BLaER1 treated with 17β-estradiol and CSF1 and Interleukin-3, amounts not matched to agents 10 nM and 100 nM (cell line): Measurements from ENCODE around the gene TASOR2.

Source experiments
- H3K27ac ChIP-seq, 11 experiments: shearing (Covaris generic); formaldehyde crosslinking; 2 replicates each; pipeline ENCODE4 v1.8.1; 2022
- H3K27me3 ChIP-seq, 11 experiments: shearing (Covaris generic); formaldehyde crosslinking; 2 replicates each; pipeline ENCODE4 v1.8.1; 2022
- H3K36me3 ChIP-seq, 11 experiments: shearing (Covaris generic); formaldehyde crosslinking; 2 replicates each; pipeline ENCODE4 v1.8.1; 2022
- H3K4me1 ChIP-seq, 10 experiments: shearing (Covaris generic); formaldehyde crosslinking; 2 replicates each; pipeline ENCODE4 v1.8.1; 2022
- H3K4me2 ChIP-seq, 11 experiments: shearing (Covaris generic); formaldehyde crosslinking; 2 replicates each; pipeline ENCODE4 v1.8.1; 2022
- H3K4me3 ChIP-seq, 10 experiments: shearing (Covaris generic); formaldehyde crosslinking; 2 replicates each; pipeline ENCODE4 v1.8.1; 2022
- H3K9ac ChIP-seq, 11 experiments: shearing (Covaris generic); formaldehyde crosslinking; 2 replicates each; pipeline ENCODE4 v1.8.1; 2022
- H3K9me3 ChIP-seq, 11 experiments: shearing (Covaris generic); formaldehyde crosslinking; replicated peaks in 1 of 11; 2 replicates each; pipeline ENCODE4 v1.8.1; 2022
- H4K20me1 ChIP-seq, 11 experiments: shearing (Covaris generic); formaldehyde crosslinking; 2 replicates each; pipeline ENCODE4 v1.8.1; 2022
- Cebpa-rat ChIP-seq, 11 experiments: shearing (Covaris generic); IDR thresholded peaks; 2 replicates each; pipeline ENCODE4 v1.8.1; 2022

TASOR2 gene

DNA sequence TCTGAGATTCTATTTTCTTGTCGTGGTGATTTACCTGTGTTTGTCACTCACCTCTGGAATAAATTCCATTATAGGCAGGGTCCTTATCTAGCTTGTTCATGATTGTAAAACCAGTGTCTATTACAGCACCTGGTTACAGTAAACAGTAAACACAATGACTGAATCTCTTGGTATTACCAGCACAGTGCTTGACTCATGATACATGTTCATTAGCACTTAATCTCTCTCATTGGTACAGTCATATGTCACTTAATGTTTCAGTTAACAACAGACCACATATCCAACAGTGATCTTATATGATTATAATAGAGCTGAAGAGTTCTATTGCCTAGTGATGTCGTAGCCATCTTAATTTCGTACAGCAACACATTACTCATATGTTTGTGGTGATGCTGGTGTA, 1.6 kb upstream of the TASOR2 start:
- no peak overlapping the region for H3K4me3 ChIP-seq
- H3K27me3 ChIP-seq: 0 out of 22 replicates have a peak, but pooled peaks cover 0 to 3% (median 0%) of the 10 kb centered on the region in 11 experiments
- H3K4me2 ChIP-seq: no peak overlapping the region
- peaks cover 0 to 6% (median under 1%) of the 10 kb centered on the region in 11 experiments; a peak in 10 of 22 replicates for H3K36me3 ChIP-seq
- H3K27ac ChIP-seq: no peak overlapping the region
- peaks cover 0 to 33% (median 26%) of the 10 kb centered on the region in 11 experiments; a peak in 17 of 22 replicates for H4K20me1 ChIP-seq
- no peak overlapping the region for H3K9ac ChIP-seq
- TF ChIP-seq Cebpa-rat (IDR thresholded peaks at IDR 0.05): no peak
- peaks cover 0 to 6% (median 0%) of the 10 kb centered on the region in 11 experiments; a peak in 6 of 22 replicates for H3K9me3 ChIP-seq
- peaks cover 11 to 28% (median 22%) of the 10 kb centered on the region in 10 experiments; a peak in 19 of 20 replicates for H3K4me1 ChIP-seq

DNA sequence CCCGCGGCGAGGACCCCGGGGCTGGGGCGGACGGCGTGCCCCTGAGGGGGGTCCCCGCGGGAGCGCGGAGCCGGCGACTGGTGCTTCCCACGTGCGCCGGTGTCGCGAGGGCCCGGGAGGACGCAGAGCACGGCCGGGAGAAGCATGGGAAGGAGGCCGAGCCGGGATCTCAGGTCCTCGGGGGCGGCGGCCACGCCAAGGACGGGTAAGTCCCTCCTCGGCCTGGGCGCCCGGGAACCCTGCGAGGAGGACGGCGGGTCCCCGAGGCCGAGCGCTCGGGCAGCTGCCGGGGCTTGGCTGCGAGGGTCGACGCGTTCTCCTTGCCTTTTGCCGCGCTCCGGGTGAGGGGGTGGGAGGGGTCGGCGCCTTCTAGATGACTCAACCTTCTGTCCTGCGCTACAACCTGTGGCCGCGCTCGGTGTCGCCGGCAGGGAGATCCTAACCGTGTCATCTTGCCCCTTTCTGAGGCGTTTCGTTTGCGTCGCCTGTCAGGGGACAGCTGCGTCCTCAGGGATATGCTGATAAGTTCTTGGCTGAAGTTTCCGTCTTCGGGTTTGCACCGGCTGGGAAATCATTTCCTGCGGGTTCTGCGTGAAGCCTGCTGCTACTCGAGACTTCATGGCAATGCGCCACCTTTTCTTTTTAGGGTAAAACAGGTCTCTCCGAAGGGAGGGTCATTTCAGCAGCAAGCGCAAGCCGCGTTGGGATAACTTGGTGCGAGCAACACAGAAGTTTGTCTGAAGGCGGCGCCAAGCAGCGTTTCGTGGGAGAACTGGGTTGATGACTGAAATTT, 529 bp downstream of the TASOR2 start:
- Histone ChIP-seq H3K9me3 (peaks cover 0 to 6% (median 1%) of the 10 kb centered on the region in 11 experiments; a peak in 9 of 22 replicates), H3K4me1 (peaks cover 11 to 33% (median 22%) of the 10 kb centered on the region in 10 experiments; a peak in 19 of 20 replicates), H3K27ac (peak overlapping the region; percentile 88 to 98 (median 95))

DNA sequence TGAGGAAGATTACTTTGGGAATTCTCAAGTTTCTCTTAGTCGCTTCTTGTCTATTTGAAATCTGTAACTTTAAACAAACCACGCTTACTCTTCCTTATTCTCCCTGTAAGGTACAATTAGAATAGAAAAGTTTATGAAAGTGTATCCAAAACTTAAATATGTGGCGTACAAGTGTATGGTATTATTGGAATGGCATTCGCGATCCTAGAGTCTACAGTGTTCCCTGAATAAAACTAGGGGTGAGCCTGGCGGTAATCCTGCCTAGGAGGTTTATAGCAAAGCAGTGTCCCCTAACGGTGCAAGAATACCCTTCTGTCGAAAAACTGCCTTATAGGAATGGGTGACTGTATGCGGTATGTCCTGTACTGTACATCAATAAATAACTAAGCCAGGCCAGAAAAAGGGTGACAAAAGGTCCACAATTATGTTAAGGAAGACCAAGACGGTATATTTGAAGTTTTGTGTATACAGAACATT, 1.2 kb downstream of the TASOR2 start:
- Histone ChIP-seq H3K9ac (peak overlapping the region; percentile 90 to 98 (median 95)), H3K9me3 (peaks cover 0 to 12% (median 7%) of the 10 kb centered on the region in 11 experiments; a peak in 12 of 22 replicates), H3K4me3 (peak overlapping the region; percentile 80 to 98 (median 94)), H4K20me1 (peaks cover 0 to 61% (median 51%) of the 10 kb centered on the region in 11 experiments; a peak in 18 of 22 replicates), H3K4me2 (peak overlapping the region; percentile 76 to 95 (median 91)), H3K36me3 (peaks cover 0 to 26% (median 20%) of the 10 kb centered on the region in 11 experiments; a peak in 17 of 22 replicates), H3K27ac (peak overlapping the region; percentile 13 to 98 (median 95); a peak in 21 of 22 replicates), H3K4me1 (peaks cover 11 to 33% (median 22%) of the 10 kb centered on the region in 10 experiments; a peak in 19 of 20 replicates), H3K27me3 (no peaks in the 10 kb centered on the region)
- TF ChIP-seq Cebpa-rat (IDR thresholded peaks at IDR 0.05): no peak

More for the DNA sequence above, 529 bp downstream of the TASOR2 start:
- no peaks in the 10 kb centered on the region for H3K27me3 ChIP-seq
- peak overlapping the region; percentile 76 to 95 (median 91) for H3K4me2 ChIP-seq
- peaks cover 0 to 54% (median 44%) of the 10 kb centered on the region in 11 experiments; a peak in 18 of 22 replicates for H4K20me1 ChIP-seq
- no peak for TF ChIP-seq Cebpa-rat (IDR thresholded peaks at IDR 0.05)
- H3K9ac ChIP-seq: peak overlapping the region; percentile 90 to 98 (median 95)
- peaks cover 0 to 21% (median 15%) of the 10 kb centered on the region in 11 experiments; a peak in 17 of 22 replicates for H3K36me3 ChIP-seq
- peak overlapping the region; percentile 80 to 98 (median 94) for H3K4me3 ChIP-seq

DNA sequence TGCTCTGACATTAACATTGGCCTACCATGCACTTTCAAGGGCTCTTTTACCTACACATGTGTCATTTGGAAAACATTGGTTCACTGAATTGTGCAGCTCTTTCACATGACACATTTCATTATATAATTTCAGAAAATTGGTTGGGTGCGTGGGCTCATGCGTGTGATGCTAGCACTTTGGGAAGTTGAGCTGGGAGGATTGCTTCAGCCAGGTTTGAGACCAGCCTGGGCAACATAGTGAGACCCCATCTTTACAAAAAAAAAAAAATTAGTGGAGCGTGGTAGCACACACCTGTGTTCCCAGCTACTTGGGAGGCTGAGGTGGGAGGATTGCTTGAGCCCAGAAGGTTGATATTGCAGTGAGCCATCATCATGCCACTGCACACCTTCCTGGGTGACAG, 3.9 kb downstream of the TASOR2 start:
- 0 out of 22 replicates have a peak overlapping the region, but pooled peaks of 2 of the 11 experiments have one; percentile 4 to 91 for H3K4me2 ChIP-seq
- no peak overlapping the region for H3K9ac ChIP-seq
- peaks cover 0 to 50% (median 35%) of the 10 kb centered on the region in 11 experiments; a peak in 19 of 22 replicates for H3K36me3 ChIP-seq
- TF ChIP-seq Cebpa-rat (IDR thresholded peaks at IDR 0.05): no peak
- no peaks in the 10 kb centered on the region for H3K27me3 ChIP-seq
- H3K9me3 ChIP-seq: peaks cover 6 to 34% (median 29%) of the 10 kb centered on the region in 11 experiments; a peak in 20 of 22 replicates
- H4K20me1 ChIP-seq: peaks cover 5 to 89% (median 76%) of the 10 kb centered on the region in 11 experiments; a peak in 20 of 22 replicates
- H3K4me3 ChIP-seq: no peak overlapping the region
- H3K27ac ChIP-seq: no peak overlapping the region
- peaks cover 19 to 46% (median 32%) of the 10 kb centered on the region in 10 experiments; a peak in 19 of 20 replicates for H3K4me1 ChIP-seq

DNA sequence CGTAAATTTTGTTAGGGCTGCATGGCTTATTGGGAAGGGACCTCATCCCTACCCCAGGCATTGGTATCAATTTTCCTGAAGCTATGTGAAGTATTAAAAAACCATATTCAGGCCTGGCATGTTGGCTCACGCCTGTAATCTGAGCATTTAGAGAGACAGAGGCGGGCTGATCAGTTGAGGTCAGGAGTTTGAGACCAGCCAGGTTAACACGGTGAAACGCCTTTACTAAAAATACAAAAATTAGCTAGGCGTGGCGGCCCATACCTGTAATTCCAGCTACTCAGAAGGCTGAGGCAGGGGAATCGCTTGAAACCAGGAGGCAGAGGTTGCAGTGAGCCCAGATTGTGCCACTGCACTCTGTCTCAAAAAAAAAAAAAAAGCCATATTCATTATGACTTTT, 7.1 kb downstream of the TASOR2 start:
- Histone ChIP-seq H3K4me2 (no peak overlapping the region), H3K9ac (no peak overlapping the region), H3K27ac (no peak overlapping the region), H3K27me3 (no peaks in the 10 kb centered on the region), H3K4me3 (no peak overlapping the region), H4K20me1 (peaks cover 5 to 100% (median 81%) of the 10 kb centered on the region in 11 experiments; a peak in 20 of 22 replicates), H3K36me3 (peaks cover 0 to 68% (median 46%) of the 10 kb centered on the region in 11 experiments; a peak in 19 of 22 replicates), H3K9me3 (peaks cover 14 to 48% (median 40%) of the 10 kb centered on the region in 11 experiments; a peak in 21 of 22 replicates), H3K4me1 (peaks cover 18 to 47% (median 35%) of the 10 kb centered on the region in 10 experiments; a peak in 19 of 20 replicates)
- TF ChIP-seq Cebpa-rat (IDR thresholded peaks at IDR 0.05): no peak

DNA sequence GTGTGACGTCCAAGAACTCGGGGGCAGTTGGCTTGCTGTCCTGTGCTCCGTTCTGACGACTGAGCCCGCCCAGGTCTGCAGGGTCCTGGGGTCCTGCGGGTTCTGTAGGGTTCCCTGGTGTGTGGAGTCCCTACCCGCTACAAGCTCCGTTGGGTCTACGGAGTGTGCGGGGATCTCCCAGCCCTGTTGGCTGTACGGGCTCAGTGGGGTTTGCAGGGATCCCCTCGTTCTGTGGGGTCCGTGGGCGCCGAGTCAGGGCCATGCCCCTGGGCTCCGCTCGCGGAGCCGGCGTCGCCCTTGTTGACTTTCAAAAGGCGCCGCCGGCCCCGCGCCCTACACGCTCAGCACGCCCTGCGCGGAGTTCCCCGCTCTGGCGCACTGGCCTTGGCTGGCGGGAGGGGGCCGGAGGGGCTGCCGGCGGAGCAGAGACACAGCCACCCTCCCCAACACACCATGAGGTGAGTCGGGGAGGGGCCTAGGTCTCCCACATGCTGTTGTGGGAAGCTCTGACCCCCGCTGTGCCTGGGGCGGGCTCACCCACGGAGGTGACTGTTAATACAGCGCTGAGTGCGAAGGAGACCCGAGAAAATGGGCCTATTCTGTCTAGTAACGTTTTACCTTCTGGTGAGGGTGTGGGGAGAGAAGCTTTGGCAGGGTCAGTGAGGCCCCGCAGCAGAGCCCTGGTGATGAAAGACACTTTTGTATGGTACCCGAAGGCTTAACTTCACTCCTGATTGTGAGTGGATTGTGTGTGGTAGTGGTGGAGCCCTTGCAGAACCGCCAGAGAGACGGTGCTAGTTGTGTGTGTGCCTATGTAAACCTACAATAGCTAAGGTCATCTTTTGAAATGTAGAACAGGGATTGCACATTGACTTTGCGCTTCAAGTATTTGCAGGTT, 8.1 kb downstream of the TASOR2 start:
- Histone ChIP-seq H3K27ac (0 out of 22 replicates have a peak overlapping the region, but pooled peaks of 1 of the 11 experiments have one; percentile 7), H3K4me2 (peak overlapping the region in 5 of 11 experiments; percentile 17 to 70 (median 40); a peak in 8 of 22 replicates), H3K4me3 (peak overlapping the region in 2 of 10 experiments; percentile 2 to 25; a peak in 1 of 20 replicates), H3K36me3 (peaks cover 0 to 77% (median 49%) of the 10 kb centered on the region in 11 experiments; a peak in 19 of 22 replicates), H3K9ac (no peak overlapping the region), H3K4me1 (peaks cover 14 to 38% (median 26%) of the 10 kb centered on the region in 10 experiments; a peak in 19 of 20 replicates), H3K27me3 (no peaks in the 10 kb centered on the region), H4K20me1 (peaks cover 5 to 100% (median 78%) of the 10 kb centered on the region in 11 experiments; a peak in 20 of 22 replicates), H3K9me3 (peaks cover 14 to 56% (median 47%) of the 10 kb centered on the region in 11 experiments; a peak in 21 of 22 replicates)
- TF ChIP-seq Cebpa-rat (IDR thresholded peaks at IDR 0.05): no peak

DNA sequence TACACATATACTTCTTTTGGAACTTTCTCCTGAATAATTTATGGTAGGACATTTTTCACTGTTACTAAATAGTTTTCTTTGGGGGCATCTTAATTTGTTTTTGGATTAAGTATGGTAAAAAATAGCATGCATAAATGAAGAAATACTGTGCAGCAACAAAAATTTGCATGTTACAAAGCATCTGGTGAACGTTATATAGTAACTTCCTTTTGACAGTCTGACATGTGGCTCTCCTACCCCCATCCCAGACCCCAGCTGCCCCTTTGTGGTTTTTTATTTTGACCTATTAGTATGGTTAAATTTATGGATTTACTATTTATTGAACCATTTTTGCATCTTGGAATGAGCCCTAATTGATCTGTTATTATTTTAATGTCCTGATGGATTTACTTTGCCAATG, 9.9 kb downstream of the TASOR2 start:
- Histone ChIP-seq H3K9ac (no peak overlapping the region), H3K27me3 (no peaks in the 10 kb centered on the region), H3K36me3 (peaks cover 0 to 79% (median 42%) of the 10 kb centered on the region in 11 experiments; a peak in 19 of 22 replicates), H3K9me3 (peaks cover 14 to 72% (median 61%) of the 10 kb centered on the region in 11 experiments; a peak in 21 of 22 replicates), H4K20me1 (peaks cover 5 to 100% (median 69%) of the 10 kb centered on the region in 11 experiments; a peak in 18 of 22 replicates), H3K27ac (peak overlapping the region in 1 of 11 experiments; percentile 43; a peak in 3 of 22 replicates), H3K4me1 (peaks cover 14 to 29% (median 25%) of the 10 kb centered on the region in 10 experiments; a peak in 19 of 20 replicates), H3K4me2 (peak overlapping the region in 10 of 11 experiments; percentile 9 to 70 (median 42); a peak in 12 of 22 replicates), H3K4me3 (no peak overlapping the region; a peak in 1 of 20 replicates)
- TF ChIP-seq Cebpa-rat (IDR thresholded peaks at IDR 0.05): no peak
